Stimulated activated CD4-positive, alpha-beta T cell treated with anti-CD3 and anti-CD28 coated beads, Interleukin-1b, Interleukin-23, amount 100 ng/mL, for 48 hours (primary cell): ENCODE data around the gene PCED1B.
"Not testable (repeated sequence)": the region's sequence is repeated elsewhere in the genome, so short reads cannot be mapped to it uniquely, and the experiment has no call there.

ENCODE experiments used
- DNase-seq: peaks from one replicate; pipeline ENCODE4 v3.0.0-alpha.2; 2020

Gene PCED1B

DNA sequence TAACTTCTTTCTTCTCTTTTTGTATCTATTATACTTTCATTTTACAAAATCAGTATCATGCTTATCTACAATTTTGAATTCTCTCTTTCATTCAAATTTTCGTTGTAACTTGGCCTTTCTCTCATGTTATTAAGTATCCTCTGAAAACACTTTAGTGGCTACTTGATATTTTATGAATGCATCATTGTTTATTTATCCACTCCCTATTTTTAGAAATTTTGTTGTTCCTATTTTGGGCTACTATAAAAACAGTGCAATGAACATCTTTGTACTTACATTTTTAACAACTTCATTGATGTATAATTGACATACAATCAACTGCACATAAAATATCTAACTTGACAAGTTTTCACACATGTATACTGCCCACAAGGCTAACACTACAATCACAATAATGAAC, 44.3 kb downstream of the PCED1B start:
- DNase-seq, result no peak

- no peak for DNase-seq
These were observed 45.0 kb downstream of the PCED1B start for GRCh38 chr12:47124451-47124850.

- DNase-seq, result no peak
These were observed 46.8 kb downstream of the PCED1B start for GRCh38 chr12:47126246-47126645.

DNA sequence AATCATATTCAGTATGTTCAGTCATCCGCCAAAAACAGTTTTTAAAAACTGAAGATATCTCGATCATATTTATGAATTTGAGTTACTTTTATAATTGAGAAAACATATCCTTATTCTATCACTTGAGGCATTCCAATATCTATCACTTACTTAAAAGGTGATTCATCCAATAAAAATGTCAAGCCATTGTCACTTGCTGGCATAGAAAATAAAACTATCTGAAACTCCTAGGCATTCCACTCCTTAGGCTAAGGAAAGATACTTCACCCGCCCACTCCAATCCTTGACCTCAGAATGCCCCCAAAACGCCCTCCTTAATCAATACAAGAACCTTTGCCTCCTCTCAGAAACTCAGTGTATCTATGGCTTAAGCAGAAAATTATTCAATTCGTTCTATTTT, 51.6 kb downstream of the PCED1B start:
- DNase-seq, result no peak

DNA sequence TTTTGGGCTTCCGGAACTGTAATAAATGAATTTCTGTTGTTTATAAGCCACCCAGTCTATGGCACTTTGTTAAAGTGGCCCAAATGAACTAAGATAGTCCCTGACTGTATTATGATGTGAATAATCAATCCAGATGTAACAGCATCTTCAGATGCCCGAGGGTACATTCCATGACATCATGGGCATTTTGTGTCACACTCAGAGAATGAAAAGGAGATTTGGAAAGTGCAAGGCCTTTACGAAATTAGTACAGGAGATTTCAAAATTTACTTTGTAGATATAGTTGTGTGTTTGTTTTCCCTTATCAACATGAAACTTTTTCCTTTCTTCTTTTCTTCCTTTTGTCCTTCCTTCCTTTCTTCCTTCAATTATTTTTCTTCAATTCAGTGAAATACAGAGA, 54.6 kb downstream of the PCED1B start:
- peak; percentile 9 for DNase-seq

- DNase-seq, result no peak
These were observed 56.2 kb downstream of the PCED1B start for GRCh38 chr12:47135578-47135977.

DNA sequence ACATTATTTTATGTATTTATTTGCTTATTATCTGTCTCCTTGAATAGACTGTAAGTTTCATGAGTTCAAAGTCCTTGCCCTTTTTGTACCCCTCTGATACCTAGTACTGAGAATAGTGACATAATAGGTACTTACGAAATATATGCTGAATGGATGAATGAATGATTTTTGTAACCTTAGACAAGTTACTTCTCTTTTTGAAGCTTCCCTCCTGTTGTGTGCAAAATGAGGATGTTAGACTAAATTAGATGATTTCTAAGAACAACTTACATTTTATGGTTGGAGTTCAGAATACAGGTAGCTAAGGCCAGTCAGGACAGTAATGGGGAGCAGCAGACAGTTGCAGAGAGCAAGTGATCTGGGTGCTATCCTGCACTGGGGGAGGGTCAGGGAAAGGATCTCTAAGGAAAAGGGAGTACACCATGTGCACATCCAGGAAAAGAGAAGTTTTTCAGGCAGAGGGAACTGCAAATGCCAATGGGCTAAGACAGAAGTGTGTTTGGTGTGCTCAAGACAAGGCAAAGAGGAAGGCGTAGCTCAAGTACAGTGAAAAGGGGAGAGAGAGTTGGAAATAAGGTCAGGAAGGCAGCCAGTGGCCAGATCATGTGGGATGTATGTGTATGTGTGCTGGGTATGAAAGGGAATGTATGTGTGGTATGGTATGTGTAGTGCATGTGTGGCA, 59.7 kb downstream of the PCED1B start:
- no peak for DNase-seq

- no peak for DNase-seq
These were observed 62.0 kb downstream of the PCED1B start for GRCh38 chr12:47141459-47141858.

GRCh38 chr12:47144769-47145168, 65.3 kb downstream of the PCED1B start:
- no peak for DNase-seq

- DNase-seq, result no peak
These were observed 65.8 kb downstream of the PCED1B start for GRCh38 chr12:47145188-47145587.

DNA sequence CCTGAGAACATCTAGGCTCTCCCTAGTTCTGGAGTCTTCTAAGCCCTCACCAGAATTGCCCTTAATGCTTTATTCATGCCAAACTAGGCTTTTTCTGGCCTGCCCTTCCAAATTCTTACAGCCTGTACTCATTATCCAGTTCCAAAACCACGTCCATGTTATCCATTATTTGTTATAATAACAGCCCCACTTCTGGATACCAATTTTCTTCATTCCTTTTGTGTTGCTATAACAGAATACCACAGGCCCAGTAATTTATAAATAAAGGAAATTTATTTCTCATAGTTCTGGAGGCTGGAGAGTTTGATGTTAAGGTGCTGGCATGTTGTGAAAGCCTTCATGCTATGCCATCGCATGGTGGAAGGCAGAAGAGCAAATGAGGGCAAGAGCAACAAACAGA, 68.3 kb downstream of the PCED1B start:
- DNase-seq, result no peak

GRCh38 chr12:47149146-47149545, 69.7 kb downstream of the PCED1B start:
- no peak for DNase-seq

DNA sequence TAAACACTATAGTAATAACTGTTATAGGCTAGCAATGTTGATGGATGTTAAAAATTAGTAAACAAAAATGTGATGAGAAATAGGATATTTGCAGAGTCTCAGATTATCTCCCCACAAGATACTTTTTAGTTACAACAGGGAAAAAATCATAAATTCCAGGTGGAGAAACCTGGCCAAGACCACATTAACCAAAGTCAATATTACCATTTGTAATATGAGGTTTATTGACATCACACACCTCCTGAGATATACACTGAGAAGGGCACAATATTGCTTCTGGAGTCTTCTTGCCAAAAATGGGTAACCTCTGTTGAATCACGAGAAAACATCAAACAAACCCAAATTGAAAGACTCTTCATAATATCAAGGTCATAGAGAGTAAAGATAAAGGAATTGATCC, 72.7 kb downstream of the PCED1B start:
- DNase-seq, result no peak

DNA sequence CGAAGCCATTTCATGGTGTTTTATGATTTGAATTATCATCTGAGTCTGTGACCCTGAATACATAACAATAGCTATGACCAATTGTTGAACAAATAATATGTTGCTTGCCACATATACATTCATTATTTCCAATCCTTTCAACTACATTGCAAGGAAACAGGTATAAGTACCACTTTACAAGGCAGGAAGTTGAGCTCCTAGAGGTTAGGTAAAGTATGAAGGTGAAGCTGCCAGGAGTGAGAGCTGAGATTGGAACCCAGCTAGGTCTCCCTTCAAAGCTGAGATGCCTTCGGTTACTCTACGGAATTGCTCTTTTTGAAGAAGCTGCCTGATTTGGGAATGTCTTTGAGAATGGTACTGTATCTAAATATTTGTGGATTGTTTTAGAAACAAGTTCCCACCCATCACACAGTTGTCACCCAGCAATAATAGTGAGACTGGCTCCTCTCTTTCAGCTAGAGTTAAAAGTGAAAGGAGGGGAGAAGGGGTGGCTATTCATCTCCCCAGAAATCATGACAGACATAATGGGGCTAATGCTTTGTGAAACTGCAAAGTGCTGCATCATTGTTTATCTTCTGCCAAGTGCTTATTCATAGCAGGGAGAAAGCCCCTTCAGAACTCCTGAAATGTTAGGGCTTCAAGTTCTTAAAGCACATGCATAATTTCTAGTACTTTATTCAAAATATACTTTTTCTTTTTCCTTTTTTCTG, 76.2 kb downstream of the PCED1B start:
- no peak for DNase-seq

- DNase-seq, result no peak
These were observed 76.8 kb downstream of the PCED1B start for GRCh38 chr12:47156167-47156736.

DNA sequence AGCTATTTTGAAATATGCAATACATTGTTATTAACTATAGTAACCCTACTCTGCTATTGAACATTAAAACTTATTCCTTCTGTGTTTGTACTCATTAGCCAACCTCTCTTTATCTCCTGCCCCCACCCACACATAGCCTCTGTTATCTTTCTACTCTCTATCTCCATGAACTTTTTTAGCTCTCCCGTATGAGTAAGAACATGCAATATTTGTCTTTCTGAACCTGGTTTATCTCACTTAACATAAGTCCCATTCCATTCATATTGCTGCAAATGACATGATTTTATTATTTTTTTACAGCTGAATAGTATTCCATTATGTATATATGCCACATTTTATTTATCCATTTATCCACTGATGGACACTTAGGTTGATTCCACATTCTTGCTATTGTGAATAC, 79.4 kb downstream of the PCED1B start:
- DNase-seq, result no peak

DNA sequence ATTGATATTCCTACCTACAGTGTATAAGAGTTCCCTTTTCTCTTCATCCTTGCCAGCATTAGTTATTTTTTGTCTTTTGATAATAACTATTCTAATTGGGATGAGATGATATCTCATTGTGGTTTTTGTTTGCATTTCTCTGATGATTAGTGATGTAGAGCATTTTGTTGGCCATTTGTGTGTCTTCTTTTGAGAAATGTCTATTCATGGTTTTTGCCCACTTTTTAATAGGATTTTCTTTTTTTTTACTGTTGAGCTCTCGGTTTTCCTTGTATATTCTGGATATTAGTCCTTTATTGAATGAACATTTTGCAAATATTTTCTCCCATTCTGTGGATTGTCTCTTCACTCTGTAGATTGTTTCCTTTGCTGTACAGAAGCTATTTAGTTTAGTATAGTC, 79.9 kb downstream of the PCED1B start:
- DNase-seq, result no peak

DNA sequence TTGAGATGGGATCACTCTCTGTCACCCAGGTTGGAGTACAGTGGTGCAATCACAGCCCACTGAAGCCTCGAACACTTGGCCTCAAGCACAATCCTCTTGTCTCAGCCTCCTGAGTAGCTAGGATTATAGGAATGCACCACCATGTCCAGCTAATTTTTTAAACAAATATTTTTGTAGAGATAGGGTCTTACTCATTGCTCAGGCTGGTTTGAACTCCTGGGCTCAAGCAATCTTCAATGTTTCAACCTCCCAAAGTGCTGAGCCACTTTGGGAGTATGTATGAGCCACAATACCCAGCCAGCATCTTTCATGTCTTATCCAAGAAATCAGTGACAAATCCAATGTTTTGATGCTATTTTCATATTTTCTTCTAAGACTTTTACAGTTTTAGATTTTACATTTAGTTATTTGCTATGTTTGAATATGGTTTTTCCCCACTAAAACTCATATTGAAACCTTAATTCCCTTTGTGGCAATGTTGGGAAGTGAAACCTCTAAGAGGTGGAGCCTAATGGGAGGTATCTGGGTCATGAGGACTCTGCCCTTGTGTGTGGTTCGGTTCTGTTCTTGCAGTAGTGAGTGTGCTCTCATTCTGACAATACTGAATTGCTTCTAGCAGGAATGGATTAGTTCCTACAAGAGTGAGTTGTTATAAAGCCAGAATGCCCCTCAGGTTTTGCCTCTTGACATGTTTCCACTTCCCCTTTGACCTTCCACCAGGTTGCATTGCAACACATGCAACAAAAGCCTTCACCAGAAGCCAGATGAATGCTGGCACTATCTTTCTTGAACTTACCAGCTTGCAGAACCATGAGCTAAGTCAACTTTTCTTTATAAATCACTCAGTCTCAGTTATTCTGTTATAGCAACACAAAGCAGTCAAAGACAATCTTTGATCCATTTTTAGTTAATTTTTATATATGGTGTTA, 81.2 kb downstream of the PCED1B start:
- no peak for DNase-seq

DNA sequence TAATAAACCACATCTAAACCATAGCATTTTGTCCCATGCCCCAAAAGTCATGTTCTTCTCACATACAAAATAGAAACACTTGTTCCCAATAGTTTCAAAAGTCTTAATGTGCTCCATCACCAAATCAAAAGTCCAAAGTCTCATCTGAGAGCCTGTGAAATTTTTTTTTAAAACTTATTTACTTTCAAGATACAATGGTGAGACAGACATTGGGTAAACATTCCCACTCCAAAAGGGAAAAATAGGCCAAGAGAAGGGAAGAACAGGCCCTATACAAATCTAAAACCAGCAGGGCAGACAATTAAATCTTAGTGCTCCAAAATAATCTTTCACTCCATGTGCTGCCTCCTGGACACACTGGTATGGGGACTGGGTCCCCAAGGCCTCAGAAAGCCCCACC, 84.7 kb downstream of the PCED1B start:
- no peak for DNase-seq

DNA sequence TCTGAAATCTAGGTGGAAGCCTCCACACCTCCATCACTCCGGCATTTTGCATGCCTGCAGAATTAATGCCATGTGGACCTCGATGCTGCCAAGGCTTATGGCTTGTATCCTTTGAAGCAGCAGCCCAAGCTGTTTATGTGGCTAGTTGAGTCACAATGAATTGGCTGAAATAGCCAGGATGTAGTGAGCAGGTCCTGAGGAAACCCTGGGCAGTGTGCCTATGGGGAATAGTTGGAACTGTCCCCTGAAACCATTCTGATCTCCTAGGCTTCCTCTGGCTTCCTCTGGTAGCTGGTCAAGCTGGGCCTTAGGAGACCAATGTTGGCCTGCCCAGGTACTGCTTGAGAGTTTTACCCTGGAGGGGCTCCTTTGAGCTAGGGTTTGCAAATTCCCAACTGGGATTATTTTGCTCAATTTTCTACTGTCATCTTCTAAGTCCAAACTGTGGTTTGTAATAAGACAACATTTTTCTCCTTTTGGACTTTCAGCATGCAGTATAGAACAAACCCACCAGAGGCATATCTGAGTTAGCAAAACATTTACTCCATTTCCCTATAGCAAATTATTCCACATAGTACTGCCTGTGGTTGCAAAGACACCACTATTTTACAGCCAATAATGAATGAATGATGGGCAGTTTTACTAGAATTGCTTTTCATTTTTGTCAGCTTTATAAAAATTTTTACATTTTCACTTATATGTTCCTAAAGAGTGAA, 85.5 kb downstream of the PCED1B start:
- DNase-seq, result no peak

- no peak for DNase-seq
These were observed 86.5 kb downstream of the PCED1B start for GRCh38 chr12:47165934-47166333.

- DNase-seq, result no peak
These were observed 86.9 kb downstream of the PCED1B start for GRCh38 chr12:47166365-47166764.

DNA sequence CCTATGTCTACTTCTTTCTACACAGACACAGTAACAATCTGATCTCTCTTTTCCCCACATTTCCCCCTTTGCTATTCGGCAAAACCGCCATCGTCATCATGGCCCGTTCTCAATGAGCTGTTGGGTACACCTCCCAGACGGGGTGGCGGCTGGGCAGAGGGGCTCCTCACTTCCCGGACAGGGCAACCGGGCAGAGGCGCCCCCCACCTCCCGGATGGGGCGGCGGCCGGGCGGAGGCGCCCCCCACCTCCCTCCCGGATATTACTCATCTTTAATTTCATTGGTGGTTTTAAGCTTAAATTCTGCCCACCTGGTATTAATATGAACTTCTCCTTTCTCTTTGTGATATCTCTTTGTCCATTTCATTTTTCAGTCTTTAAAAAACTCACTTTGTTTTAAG, 90.9 kb downstream of the PCED1B start:
- not testable (repeated sequence) for DNase-seq
